HG03354 (cell line): ENCODE measurements around the gene DYRK3.
"Not testable (repeated sequence)": the region's sequence is repeated elsewhere in the genome, so short reads cannot be mapped to it uniquely, and the experiment has no call there.

Source experiments
- ATAC-seq: cut with Tn5 transposase; IDR thresholded peaks from one replicate; pipeline ENCODE4 v1.9.1; 2021; ENCODE audit warnings: mild to moderate bottlenecking; ENCODE audit not compliant: unreplicated experiment, poor library complexity, severe bottlenecking

Gene DYRK3

GRCh38 chr1:206626396-206626795, 8.9 kb upstream of the DYRK3 start:
- not testable (repeated sequence) for ATAC-seq

GRCh38 chr1:206628916-206629315, 6.4 kb upstream of the DYRK3 start:
- ATAC-seq = no peak

DNA sequence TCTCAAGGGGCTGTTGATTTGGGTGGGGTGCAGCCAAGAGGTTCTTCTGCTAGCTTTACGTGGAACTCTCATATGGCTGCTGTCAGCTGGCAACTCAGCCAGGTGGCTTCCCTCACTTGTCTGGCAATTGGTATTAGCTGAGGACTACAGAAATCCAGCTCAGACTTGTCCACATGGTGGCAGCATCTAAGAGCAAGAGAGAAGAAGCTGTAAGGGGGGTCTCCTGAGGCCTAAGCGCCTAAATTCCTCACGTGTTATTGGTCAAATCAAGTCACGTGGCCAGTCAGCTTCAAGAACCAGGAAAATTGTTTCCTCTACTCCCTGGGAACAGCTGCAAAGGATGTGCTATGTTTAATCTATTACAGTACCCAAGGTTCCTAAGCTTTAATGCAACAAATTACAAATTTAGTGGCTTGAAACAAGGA, 4.2 kb upstream of the DYRK3 start:
- ATAC-seq = no peak

- no peak for ATAC-seq
Observed at GRCh38 chr1:206633708-206634121, 1.6 kb upstream of the DYRK3 start.

DNA sequence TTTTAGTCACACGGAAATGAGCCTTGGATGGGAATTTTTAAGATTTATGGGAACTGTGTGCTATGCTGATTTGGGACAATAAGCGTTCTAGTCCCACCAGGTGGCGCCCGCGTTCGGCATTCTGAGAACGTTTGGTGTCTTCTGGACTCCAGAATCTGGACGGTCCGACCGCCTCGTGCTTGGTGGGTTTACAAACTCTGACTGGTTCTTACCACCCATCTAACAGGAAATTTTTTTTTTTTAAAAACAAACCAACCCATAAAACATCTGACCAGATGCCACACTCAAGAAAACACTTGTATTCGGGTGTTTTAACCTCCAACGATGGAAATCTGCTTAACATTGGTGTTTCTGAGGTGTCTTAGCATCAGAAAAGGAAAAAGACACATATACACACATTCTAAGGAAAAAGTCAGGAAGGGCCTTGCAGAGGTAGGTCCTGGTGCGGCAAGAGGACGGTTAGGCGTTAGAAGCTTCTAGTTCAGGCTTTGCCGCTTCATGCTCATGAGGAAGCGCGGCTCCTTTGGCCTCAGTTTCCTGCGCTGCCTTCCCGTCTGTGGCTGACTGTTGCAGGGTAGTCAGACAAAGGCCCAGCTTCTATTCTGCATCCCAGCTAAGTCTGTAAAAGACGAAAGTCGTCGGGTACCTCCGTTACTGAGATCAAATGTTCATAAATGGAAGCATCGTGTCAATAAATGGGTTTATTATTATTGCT, 814 bp upstream of the DYRK3 start:
- ATAC-seq = no peak

DNA sequence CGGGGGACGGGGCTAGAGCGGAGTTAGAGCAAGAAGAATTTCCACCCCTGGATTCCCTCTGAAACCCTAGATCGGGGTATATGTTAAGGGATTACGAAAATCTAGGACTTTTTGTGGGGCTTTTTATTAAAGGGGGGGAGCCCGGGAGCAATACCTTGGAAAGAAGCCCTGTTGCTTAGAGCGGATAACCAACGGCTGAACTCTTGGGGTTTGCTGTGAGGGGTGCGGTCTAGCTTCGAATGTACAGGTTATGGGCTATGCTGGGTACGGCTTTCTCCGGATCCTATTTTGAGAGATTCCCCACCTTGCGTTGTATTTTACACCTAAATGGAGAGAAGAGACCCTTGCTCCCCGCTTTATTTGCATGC, 626 bp downstream of the DYRK3 start:
- peak; percentile 17 for ATAC-seq

DNA sequence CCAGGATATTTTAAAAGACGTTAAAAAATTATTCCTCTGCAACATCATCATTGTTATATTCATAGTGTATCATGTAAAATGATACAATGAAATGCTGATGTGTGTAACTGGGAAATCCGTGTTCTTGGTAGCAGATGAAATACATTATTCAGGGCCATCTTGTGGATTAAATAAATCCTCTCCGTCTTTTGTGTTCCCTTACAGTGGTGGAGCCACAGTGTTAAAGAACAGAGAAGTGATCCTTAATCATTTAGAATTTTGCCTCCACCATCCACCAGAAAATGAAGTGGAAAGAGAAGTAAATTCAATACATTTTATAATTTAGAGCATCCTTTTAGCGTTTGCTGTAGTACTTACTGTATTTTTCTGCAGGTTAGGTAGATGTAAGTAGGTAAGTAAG, 1.3 kb downstream of the DYRK3 start:
- ATAC-seq = no peak

- no peak for ATAC-seq
Observed at GRCh38 chr1:206637605-206638004, 2.3 kb downstream of the DYRK3 start.

DNA sequence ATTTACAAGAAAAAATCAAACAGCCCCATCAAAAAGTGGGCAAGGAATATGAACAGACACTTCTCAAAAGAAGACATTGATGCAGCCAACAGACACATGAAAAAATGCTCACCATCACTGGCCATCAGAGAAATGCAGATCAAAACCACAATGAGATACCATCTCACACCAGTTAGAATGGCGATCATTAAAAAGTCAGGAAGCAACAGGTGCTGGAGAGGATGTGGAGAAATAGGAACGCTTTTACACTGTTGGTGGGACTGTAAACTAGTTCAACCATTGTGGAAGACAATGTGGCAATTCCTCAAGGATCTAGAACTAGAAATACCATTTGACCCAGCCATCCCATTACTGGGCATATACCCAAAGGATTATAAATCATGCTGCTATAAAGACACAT, 6.7 kb downstream of the DYRK3 start:
- ATAC-seq = not testable (repeated sequence)

DNA sequence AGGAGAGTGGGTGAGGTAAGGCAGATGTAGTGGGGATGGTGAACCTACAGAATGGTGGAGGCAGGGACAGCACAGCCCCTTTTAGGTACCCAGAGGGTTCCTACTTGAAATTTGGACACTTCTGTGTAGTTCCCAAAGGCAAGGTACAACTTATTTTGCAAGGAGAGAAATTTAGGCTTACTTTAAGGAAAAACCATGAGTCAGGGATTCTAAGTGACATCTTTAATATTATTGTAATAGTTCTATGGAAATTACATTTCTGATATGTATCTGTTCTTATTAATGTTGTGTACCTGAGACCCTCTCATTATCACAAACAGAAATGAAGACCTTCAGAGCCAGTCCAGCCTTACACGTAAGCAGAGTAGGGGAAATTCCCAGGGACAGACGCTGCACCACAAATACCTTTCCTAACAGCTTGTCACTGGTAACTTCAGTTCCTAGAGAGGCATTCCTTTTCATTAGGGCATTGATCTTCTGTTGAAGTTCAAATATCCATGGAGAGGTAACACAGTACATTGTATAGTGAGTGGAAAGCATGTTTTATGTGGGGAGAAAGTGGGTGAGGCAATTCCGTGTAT, 7.9 kb downstream of the DYRK3 start:
- no peak for ATAC-seq

GRCh38 chr1:206646504-206646903, 11.2 kb downstream of the DYRK3 start:
- no peak for ATAC-seq

DNA sequence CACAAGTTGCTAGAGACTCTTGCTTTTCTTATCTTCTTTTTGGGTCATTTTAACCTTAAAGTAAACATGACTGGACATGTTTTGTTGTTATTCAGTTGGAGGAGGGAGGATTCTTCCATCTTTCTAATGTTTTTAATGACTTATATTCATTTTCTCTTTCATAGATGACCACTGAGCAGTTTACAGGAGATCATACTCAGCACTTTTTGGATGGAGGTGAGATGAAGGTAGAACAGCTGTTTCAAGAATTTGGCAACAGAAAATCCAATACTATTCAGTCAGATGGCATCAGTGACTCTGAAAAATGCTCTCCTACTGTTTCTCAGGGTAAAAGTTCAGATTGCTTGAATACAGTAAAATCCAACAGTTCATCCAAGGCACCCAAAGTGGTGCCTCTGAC, 11.9 kb downstream of the DYRK3 start:
- no peak for ATAC-seq

DNA sequence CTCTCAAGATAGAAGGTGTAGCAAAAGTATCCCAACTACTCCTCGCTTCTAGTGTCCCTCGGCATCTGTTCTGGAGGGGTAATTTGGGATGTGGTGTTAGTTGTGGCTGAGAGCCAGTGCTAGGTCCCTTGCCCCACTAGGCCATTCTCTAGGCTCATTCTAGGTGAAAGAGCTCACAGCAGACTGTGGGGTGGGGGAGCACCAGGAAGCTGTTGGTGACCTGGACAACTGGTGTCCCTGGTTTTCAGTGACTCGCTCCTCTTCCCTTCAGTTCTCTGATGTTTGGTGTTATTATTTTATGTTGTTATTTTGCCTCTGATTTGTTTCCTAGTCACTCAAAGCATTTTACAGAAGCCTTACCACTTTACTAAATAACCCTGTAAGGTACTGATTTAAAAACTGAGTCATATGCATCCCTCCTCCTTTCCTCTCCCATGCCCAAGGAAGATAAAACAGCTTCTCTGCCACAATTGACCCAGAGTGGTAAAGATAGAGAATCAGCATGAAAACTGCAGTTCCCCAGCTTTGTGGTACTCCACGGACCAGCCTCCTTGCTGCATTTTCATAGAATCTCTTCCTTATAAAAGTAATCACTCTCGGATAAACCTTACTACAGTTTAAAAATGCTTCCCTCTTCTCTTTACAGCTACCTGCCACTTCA, 14.1 kb downstream of the DYRK3 start:
- ATAC-seq = no peak

DNA sequence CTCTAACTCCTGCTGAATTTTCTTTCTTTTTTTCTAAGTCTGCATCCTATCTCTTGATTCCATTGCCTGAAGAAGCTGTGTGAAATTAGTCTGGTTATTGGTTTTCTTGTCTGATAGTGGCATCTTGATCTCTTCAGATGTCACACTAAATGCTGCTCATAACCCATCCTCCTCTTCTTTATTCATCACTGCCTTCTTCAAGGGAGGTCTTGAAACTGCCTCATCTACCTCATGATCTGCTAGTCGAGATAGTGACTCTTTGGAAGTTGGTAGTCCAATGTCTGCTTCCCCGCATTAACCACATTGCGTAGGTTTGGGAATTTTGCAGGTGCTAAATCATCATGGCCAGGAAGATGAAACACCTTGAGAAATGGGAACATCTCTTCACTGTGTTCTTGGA, 15.7 kb downstream of the DYRK3 start:
- ATAC-seq = no peak

DNA sequence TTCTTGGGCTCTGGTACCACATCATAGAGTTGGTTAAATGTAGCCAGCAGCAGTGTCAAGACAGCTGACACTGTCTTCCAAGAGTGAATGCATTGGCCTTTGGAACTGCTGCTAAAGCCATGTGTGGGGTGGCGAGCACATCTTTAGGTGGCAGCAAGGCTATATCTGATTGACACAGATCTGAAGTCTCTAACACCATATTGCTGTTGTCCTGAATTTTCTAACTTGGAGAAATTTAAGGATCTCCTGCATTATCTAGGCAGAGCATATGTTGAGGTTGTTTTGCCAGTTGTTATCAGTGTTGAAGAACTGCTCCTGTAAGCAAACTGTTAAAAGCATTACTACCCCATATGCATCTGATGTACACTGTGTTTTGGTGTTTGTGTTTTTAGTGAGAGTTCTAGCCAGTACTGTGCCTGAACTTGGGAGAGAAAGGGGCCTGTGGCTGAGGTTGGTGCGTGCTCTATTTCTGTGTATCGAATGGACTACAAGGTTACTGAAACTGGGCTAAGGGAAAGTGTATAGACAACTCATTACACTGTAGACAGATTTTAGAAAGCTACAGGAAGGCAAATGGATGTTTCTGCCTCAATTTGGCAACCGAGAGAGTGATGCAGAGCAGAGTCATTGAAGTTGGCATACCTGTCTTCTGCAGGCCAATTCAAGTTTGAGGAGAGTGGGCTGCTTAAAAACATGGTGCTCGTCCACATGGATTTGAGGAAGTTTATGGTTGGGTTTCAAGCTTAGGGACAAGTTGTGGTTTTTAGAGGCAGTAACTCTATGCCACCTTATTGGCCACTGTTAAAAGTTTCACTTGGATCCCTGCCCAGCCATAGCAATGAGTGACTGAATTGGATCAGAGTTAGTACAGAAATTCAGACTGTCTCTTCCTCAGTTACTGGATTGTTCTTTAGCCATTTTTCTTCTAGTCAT, 16.9 kb downstream of the DYRK3 start:
- no peak for ATAC-seq

- ATAC-seq = no peak
Observed at GRCh38 chr1:206653715-206654459, 18.6 kb downstream of the DYRK3 start.

GRCh38 chr1:206654828-206655227, 19.5 kb downstream of the DYRK3 start:
- no peak for ATAC-seq

DNA sequence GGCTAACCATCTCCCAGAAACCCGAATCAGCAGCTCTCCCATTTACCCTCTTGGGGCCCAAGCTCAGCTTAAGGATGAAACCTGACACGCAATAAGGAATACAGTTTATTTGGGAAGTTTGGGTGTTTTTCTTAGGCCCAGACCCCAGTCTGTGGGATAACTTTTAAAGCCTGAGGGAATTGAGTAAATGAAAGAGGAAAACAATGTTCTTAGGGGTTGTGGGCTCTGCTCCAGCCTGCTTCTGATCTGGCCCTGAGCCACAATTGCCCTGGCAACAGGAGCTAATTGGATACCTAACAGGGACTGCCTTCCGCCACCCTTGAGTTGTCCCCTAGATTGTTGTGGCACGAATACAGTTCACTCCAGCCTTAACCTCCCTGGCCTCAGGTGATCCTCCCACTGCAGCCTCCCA, 20.1 kb downstream of the DYRK3 start:
- ATAC-seq = no peak

DNA sequence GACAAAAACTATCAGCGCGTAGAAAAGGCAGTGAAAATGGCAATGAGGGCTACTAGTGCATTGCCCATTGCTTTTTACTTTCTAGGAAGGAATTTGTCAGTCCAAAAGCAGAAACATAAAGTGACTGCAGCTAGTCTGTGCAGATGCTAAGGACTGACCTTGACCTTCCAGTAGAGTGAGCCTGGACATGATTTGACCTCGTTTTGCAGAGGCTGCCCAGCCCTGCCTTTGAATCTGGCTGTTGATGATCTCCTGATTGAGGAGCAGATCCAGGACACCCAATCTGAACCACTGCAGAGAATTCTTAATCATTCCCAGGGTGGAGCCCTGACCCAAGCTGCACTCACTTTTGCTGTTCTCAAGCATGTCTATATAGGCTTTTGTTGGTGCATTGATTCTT, 21.6 kb downstream of the DYRK3 start:
- no peak for ATAC-seq

DNA sequence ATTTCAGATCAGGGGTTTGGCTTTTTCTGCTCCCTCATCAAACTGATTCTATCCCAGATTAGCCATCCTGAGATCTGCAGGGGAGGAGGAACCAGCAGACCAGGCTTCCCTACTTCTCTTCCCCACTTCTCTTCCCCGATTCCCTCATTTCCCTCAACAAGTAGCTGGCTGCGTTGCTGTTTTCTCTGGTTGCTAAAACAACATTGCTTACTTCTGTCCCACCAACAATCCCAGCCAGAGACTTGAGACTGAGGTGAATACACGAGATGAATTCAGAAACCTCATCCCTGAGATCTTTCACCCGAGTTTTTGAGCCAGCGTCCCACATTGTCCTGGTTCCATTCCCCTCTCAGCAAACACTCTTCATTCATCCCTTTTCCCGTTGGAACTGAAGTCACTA, 22.4 kb downstream of the DYRK3 start:
- no peak for ATAC-seq
